Endothelial cell of umbilical vein (primary cell): ENCODE results near the gene CROCC2. TPM values are rescaled to one million over a fixed set of nuclear protein-coding genes. Genes with fewer than 3 reads are reported as not detected.

Source experiments
- BruUV-seq: library from RNA; stranded (reverse); fragments of 400-500 nt; replicated peaks from 2 replicates; lab custom pipeline; 2021; lab: Mats Ljungman, UMichigan
- CTCF ChIA-PET: fragments of 300-600, 350-600 bp; sonication (Branson Sonifier 250); formaldehyde crosslinking; loops from one replicate; lab custom pipeline; 2021; ENCODE audit warnings: antibody characterized with exemption, inconsistent platforms; lab: Charles Lee
- POLR2A ChIA-PET: fragments of 300-600, 350-600 bp; sonication (Branson Sonifier 250); formaldehyde crosslinking; loops from one replicate; lab custom pipeline; 2021; ENCODE audit warnings: antibody characterized with exemption, inconsistent platforms; lab: Charles Lee
- DNase-seq: peaks from one replicate; pipeline ENCODE4 v3.0.0-alpha.2; 2011; ENCODE audit warnings: low read depth, low spot score
- FAIRE-seq: peaks from 2 replicates; lab custom pipeline; 2011; peaks lifted over from hg19 to GRCh38; lab: Jason Lieb, UNC
- H2AFZ ChIP-seq: 2 replicates; pipeline ENCODE4 v1.6.0; 2012; ENCODE audit warnings: low read depth, low read length, control low read depth, inconsistent platforms
- H3K27ac ChIP-seq: 2 replicates; pipeline ENCODE4 v1.5.1; 2011; ENCODE audit warnings: low read depth, mild to moderate bottlenecking, control low read depth, low read length, moderate library complexity; ENCODE audit not compliant: insufficient read depth
- H3K27me3 ChIP-seq, 2 experiments: 2 replicates each; pipeline versions ENCODE4 v1.6.0 to v1.6.1; 2011; ENCODE audit warnings: low read length in 2 of 2, mixed read lengths in 1 of 2; ENCODE audit not compliant: control insufficient read depth in 2 of 2, insufficient read depth in 2 of 2
- H3K36me3 ChIP-seq, 2 experiments: 2 replicates in 1 of 2; 3 replicates in 1 of 2; pipeline ENCODE4 v1.5.1; 2011; ENCODE audit warnings: low read length in 2 of 2, mild to moderate bottlenecking in 1 of 2, moderate library complexity in 1 of 2; ENCODE audit not compliant: control insufficient read depth in 2 of 2, insufficient read depth in 2 of 2; ENCODE audit errors: extremely low read depth in 1 of 2
- H3K4me1 ChIP-seq: 3 replicates; pipeline ENCODE4 v1.5.1; 2011; ENCODE audit warnings: mild to moderate bottlenecking, low read length; ENCODE audit not compliant: control insufficient read depth, insufficient read depth; ENCODE audit errors: extremely low read depth
- H3K4me2 ChIP-seq: 2 replicates; pipeline ENCODE4 v1.6.1; 2011; ENCODE audit warnings: low read length, control low read depth, mixed read lengths; ENCODE audit not compliant: insufficient read depth
- H3K4me3 ChIP-seq, 3 experiments: fragments of 200-600 bp in 1 of 3; sonication (generic), shearing (Covaris generic) in 1 of 3; replicated peaks in 1 of 3; 2 replicates each; pipeline ENCODE4 v1.5.1; 2011 to 2016; ENCODE audit warnings: control low read depth in 3 of 3, low read length in 3 of 3, mild to moderate bottlenecking in 2 of 3, inconsistent platforms in 1 of 3, low read depth in 1 of 3, moderate library complexity in 1 of 3; ENCODE audit not compliant: insufficient read depth in 1 of 3
- H3K79me2 ChIP-seq: 2 replicates; pipeline ENCODE4 v1.6.0; 2012; ENCODE audit warnings: low read length, inconsistent platforms; ENCODE audit not compliant: control insufficient read depth, insufficient read depth
- H3K9ac ChIP-seq: replicated peaks from 2 replicates; pipeline ENCODE3; 2011; ENCODE audit warnings: low read length, control low read depth; ENCODE audit not compliant: insufficient read depth; ENCODE audit errors: extremely low read depth
- H3K9me1 ChIP-seq: replicated peaks from 3 replicates; pipeline ENCODE4 v1.6.0; 2011; ENCODE audit warnings: mild to moderate bottlenecking, low read length; ENCODE audit not compliant: control insufficient read depth, insufficient read depth; ENCODE audit errors: extremely low read depth
- H3K9me3 ChIP-seq: replicated peaks from 2 replicates; pipeline ENCODE4 v1.5.1; 2012; ENCODE audit warnings: low read length, inconsistent platforms; ENCODE audit not compliant: control insufficient read depth, insufficient read depth
- H4K20me1 ChIP-seq: replicated peaks from 2 replicates; pipeline ENCODE3; 2011; ENCODE audit warnings: mild to moderate bottlenecking, low read length; ENCODE audit not compliant: control insufficient read depth, insufficient read depth; ENCODE audit errors: extremely low read depth
- CTCF ChIP-seq, 2 donors: IDR thresholded peaks; 1 replicate in 1 of 2; 2 replicates in 1 of 2; pipeline ENCODE4 v1.5.1; 2011; ENCODE audit warnings: low read length in 2 of 2, mild to moderate bottlenecking in 2 of 2, moderate library complexity in 2 of 2, control low read depth in 1 of 2, inconsistent platforms in 1 of 2, low read depth in 1 of 2; ENCODE audit not compliant: insufficient read depth in 1 of 2; ENCODE audit errors: extremely low read depth in 1 of 2
- EZH2 ChIP-seq: IDR thresholded peaks from 2 replicates; pipeline ENCODE4 v1.6.1; 2012; ENCODE audit warnings: borderline replicate concordance, low read depth, mild to moderate bottlenecking, moderate library complexity, low read length, inconsistent platforms; ENCODE audit not compliant: severe bottlenecking
- JUN ChIP-seq: IDR thresholded peaks from 2 replicates; pipeline ENCODE4 v1.6.1; 2011; ENCODE audit warnings: borderline replicate concordance, low read depth; ENCODE audit not compliant: insufficient read length, insufficient read depth
- MYC ChIP-seq: IDR thresholded peaks from one replicate; pipeline ENCODE4 v1.6.1; 2011; ENCODE audit warnings: mild to moderate bottlenecking, low read depth, low read length
- POLR2A ChIP-seq: IDR thresholded peaks from 2 replicates; pipeline ENCODE4 v1.6.1; 2012; ENCODE audit warnings: low read depth, mild to moderate bottlenecking, control low read depth, low read length
- POLR2AphosphoS5 ChIP-seq: IDR thresholded peaks from 2 replicates; pipeline ENCODE4 v1.6.1; 2012; ENCODE audit warnings: low read depth, mild to moderate bottlenecking, control low read depth, low read length, moderate library complexity; ENCODE audit not compliant: insufficient read depth
- dilution Hi-C: fragments of 300-500 bp; cut with MboI; formaldehyde crosslinking; loops from one replicate; pipeline ENCODE4 v1.15.0; 2019; ENCODE audit warnings: low sequenced_read_pairs; ENCODE audit not compliant: extremely low pct_ligation_motif_present
- intact Hi-C: fragments of 100-400 bp; cut with micrococcal nuclease; formaldehyde crosslinking; loops from one replicate; pipeline ENCODE4 v1.10.0; 2022
- polyA plus RNA-seq, 4 experiments: library from polyadenylated mRNA; depleted of rRNA in 3 of 4; stranded (reverse) in 3 of 4; unstranded in 1 of 4; fragments of >200 nt; gene quantifications; 2 replicates each; pipeline versions ENCODE4 v1.2.1 to v1.2.3, GENCODE V29; 2011 to 2012; ENCODE audit warnings: missing spikeins in 1 of 4
- total RNA-seq: library from RNA; stranded (reverse); gene quantifications from 2 replicates; pipeline ENCODE4 v1.2.3, GENCODE V29; 2021

The CROCC2 gene
- total and polyA plus RNA-seq, 2 donors (not counting 3 experiments of a cell fraction or from before 2014, with no cell fraction given), result not detected

GRCh38 chr2:240966906-240967680 lies 61.0 kb downstream of the CROCC2 start:
- Histone ChIP-seq H3K79me2 (no peaks in the 10 kb centered on the region), H2AFZ (no peak overlapping the region), H4K20me1 (no peaks in the 10 kb centered on the region), H3K9ac (no peak overlapping the region), H3K4me1 (no peaks in the 10 kb centered on the region), H3K27ac (no peak overlapping the region), H3K9me1 (no peaks in the 10 kb centered on the region), H3K4me2 (no peak overlapping the region), H3K9me3 (no peaks in the 10 kb centered on the region), H3K36me3 (no peaks in the 10 kb centered on the region), H3K4me3 (no peak overlapping the region), H3K27me3 (no peaks in the 10 kb centered on the region)
- intact Hi-C loops (no loop called here), dilution Hi-C loops (no loop called here)
- BruUV-seq, result no TSS peak
- TF ChIP-seq MYC (no peak), CTCF (IDR thresholded peaks at IDR 0.05; ENCODE audit: extremely low read depth in 1 of 2, insufficient read depth in 1 of 2, low read depth in 1 of 2, low read length in 2 of 2) (no peak), EZH2 (no peak), JUN (no peak), POLR2A (no peak), POLR2AphosphoS5 (no peak)
- ChIA-PET POLR2A (no interaction called here), CTCF (interaction anchor here (1.1 to 1.9 kb wide), 3 partner anchors 16 to 112 kb away, joined by 3 to 8 read pairs (median 6); no protein-coding TSS in a partner anchor)
- DNase-seq (no peak), FAIRE-seq (no peak)
